BLaER1 treated with 17β-estradiol and CSF1 and Interleukin-3, amounts not matched to agents 10 nM and 100 nM (cell line): ENCODE data around the gene USP17L13.
"Not testable (repeated sequence)": the region's sequence is repeated elsewhere in the genome, so short reads cannot be mapped to it uniquely, and the experiment has no call there.

ENCODE experiments used
- H3K27ac ChIP-seq, 11 experiments: shearing (Covaris generic); formaldehyde crosslinking; 2 replicates each; pipeline ENCODE4 v1.8.1; 2022
- H3K27me3 ChIP-seq, 11 experiments: shearing (Covaris generic); formaldehyde crosslinking; 2 replicates each; pipeline ENCODE4 v1.8.1; 2022
- H3K36me3 ChIP-seq, 11 experiments: shearing (Covaris generic); formaldehyde crosslinking; 2 replicates each; pipeline ENCODE4 v1.8.1; 2022
- H3K4me1 ChIP-seq, 10 experiments: shearing (Covaris generic); formaldehyde crosslinking; 2 replicates each; pipeline ENCODE4 v1.8.1; 2022
- H3K4me2 ChIP-seq, 11 experiments: shearing (Covaris generic); formaldehyde crosslinking; 2 replicates each; pipeline ENCODE4 v1.8.1; 2022
- H3K4me3 ChIP-seq, 10 experiments: shearing (Covaris generic); formaldehyde crosslinking; 2 replicates each; pipeline ENCODE4 v1.8.1; 2022
- H3K9ac ChIP-seq, 11 experiments: shearing (Covaris generic); formaldehyde crosslinking; 2 replicates each; pipeline ENCODE4 v1.8.1; 2022
- H3K9me3 ChIP-seq, 11 experiments: shearing (Covaris generic); formaldehyde crosslinking; replicated peaks in 1 of 11; 2 replicates each; pipeline ENCODE4 v1.8.1; 2022
- H4K20me1 ChIP-seq, 11 experiments: shearing (Covaris generic); formaldehyde crosslinking; 2 replicates each; pipeline ENCODE4 v1.8.1; 2022

USP17L13 gene

GRCh38 chr4:9271719-9272118, 47.0 kb downstream of the USP17L13 start:
- not testable (repeated sequence) for H3K4me3 ChIP-seq, H3K4me1 ChIP-seq, H3K9ac ChIP-seq, H3K9me3 ChIP-seq, H4K20me1 ChIP-seq, H3K27me3 ChIP-seq, H3K4me2 ChIP-seq, H3K27ac ChIP-seq, H3K36me3 ChIP-seq
